Central memory CD8-positive, alpha-beta T cell (primary cell): Measurements from ENCODE around the gene PRKCA.

ENCODE experiments used
- ATAC-seq: fragments of 150-1000 bp; cut with Tn5 transposase; replicated peaks from 2 replicates; pipeline ENCODE4 v1.10.0; 2022; ENCODE audit warnings: mild to moderate bottlenecking, moderate FRiP score, moderate number of reproducible peaks; ENCODE audit not compliant: poor library complexity, severe bottlenecking; ENCODE audit errors: extremely low read depth
- DNase-seq, 2 donors: peaks; one replicate each; pipeline ENCODE4 v3.0.0; 2021; ENCODE audit warnings: low spot score in 2 of 2
- H3K27ac Mint-ChIP-seq: one replicate; pipeline ENCODE4 v1.8.0; 2022; ENCODE audit warnings: low read depth, mild to moderate bottlenecking, moderate library complexity, mixed read lengths
- H3K27me3 Mint-ChIP-seq: one replicate; pipeline ENCODE4 v1.8.0; 2022; ENCODE audit warnings: mixed read lengths
- H3K36me3 Mint-ChIP-seq: one replicate; pipeline ENCODE4 v1.8.0; 2022; ENCODE audit warnings: mild to moderate bottlenecking, moderate library complexity, mixed read lengths; ENCODE audit not compliant: insufficient read depth
- H3K4me1 Mint-ChIP-seq: one replicate; pipeline ENCODE4 v1.8.0; 2022; ENCODE audit warnings: mixed read lengths
- H3K4me3 Mint-ChIP-seq: one replicate; pipeline ENCODE4 v1.8.0; 2022; ENCODE audit warnings: mild to moderate bottlenecking, moderate library complexity, mixed read lengths
- H3K9me3 Mint-ChIP-seq: one replicate; pipeline ENCODE4 v1.8.0; 2022; ENCODE audit warnings: mixed read lengths

The PRKCA gene

DNA sequence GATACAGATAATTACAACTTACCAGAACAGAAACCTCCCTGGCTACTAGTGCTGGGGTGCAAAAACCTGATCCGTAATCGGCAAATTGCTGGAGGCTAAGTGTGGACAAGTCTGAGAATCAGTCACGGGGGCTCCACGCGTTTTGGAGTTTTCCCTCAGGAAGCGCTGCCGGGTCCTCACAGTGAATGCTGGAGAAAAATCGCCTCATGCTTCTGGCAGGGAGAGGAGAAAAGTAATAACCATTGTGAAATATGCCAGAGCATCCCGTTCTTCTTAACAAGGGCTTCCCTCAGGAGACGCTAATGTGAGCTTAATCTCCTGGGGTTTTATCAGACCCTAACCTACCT is 453.5 kb downstream of the PRKCA start:
- no peaks in the 10 kb centered on the region for H3K4me1 Mint-ChIP-seq
- H3K4me3 Mint-ChIP-seq, result no peak overlapping the region
- H3K27me3 Mint-ChIP-seq, result no peaks in the 10 kb centered on the region
- H3K27ac Mint-ChIP-seq, result no peak overlapping the region
- H3K36me3 Mint-ChIP-seq, result peaks cover 2% of the 10 kb centered on the region
- ATAC-seq (no peak), DNase-seq (no peak)
- H3K9me3 Mint-ChIP-seq, result no peaks in the 10 kb centered on the region

DNA sequence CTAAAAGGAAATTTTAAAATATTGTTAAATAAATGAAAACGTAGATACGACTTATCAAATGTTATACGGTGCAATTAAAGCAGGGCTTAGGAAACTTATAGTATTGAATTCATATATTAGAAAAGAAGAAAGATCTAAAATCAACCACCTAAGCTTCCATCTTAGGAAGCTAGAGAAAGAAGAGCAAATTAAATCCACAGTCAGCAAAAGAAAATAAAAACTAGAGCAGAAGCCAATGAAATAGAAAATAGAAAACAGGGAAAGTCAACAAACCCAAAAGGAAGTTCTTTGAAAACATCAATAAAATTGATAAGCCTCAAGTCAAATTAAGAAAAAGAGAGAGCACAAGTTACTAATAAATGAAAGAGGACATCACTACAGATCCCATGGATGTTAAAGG is 457.9 kb downstream of the PRKCA start:
- no peak for ATAC-seq
- no peaks in the 10 kb centered on the region for H3K27me3 Mint-ChIP-seq
- no peak overlapping the region for H3K27ac Mint-ChIP-seq
- H3K4me1 Mint-ChIP-seq, result no peaks in the 10 kb centered on the region
- no peaks in the 10 kb centered on the region for H3K9me3 Mint-ChIP-seq
- no peak overlapping the region for H3K4me3 Mint-ChIP-seq
- H3K36me3 Mint-ChIP-seq, result no peaks in the 10 kb centered on the region
- no peak for DNase-seq

DNA sequence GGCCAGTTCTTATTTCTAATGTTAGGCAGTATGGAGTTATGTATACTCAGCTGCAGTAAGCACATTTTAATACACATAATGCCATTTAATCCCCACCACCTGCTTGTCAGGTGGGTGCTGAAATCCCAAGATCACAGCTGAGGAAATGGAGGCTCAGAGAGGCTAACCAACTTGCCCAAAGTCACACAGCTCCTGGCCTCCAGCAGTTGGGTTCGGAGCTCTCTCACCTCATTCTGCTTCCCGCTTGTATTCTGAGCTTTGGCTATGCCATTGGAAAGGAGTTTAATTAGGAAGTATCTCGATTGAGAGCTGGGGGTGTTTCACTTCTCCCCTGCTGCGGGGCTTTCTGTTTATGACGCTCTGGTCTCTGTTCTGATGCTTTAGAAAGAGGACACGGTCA is 459.9 kb downstream of the PRKCA start:
- H3K4me1 Mint-ChIP-seq, result no peaks in the 10 kb centered on the region
- no peak for DNase-seq
- H3K9me3 Mint-ChIP-seq, result no peaks in the 10 kb centered on the region
- H3K27ac Mint-ChIP-seq, result no peak overlapping the region
- no peaks in the 10 kb centered on the region for H3K36me3 Mint-ChIP-seq
- H3K4me3 Mint-ChIP-seq, result no peak overlapping the region
- H3K27me3 Mint-ChIP-seq, result no peaks in the 10 kb centered on the region
- ATAC-seq, result no peak

DNA sequence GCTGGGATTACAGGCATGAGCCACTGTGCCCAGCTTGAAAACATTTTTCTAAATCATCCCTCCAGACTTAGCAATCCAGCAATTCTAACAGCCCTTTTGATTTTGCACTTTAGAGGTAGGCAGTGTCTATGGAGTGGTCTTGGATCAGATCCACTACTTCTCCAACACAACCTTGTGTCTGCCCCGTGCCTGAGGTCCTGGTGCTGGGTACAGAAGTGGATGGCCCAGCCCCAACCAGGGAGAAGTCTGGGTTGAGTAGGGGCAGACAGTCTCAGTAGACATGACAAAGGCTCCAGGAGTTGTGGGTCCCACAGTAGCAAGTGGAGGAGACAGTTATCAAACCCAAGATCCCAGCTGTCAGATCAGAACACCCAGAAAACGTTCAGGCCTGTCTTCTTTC is 460.6 kb downstream of the PRKCA start:
- H3K27me3 Mint-ChIP-seq, result no peaks in the 10 kb centered on the region
- H3K4me1 Mint-ChIP-seq, result no peaks in the 10 kb centered on the region
- ATAC-seq, result no peak
- no peak overlapping the region for H3K4me3 Mint-ChIP-seq
- no peak for DNase-seq
- H3K27ac Mint-ChIP-seq, result no peak overlapping the region
- no peaks in the 10 kb centered on the region for H3K9me3 Mint-ChIP-seq
- H3K36me3 Mint-ChIP-seq, result no peaks in the 10 kb centered on the region

DNA sequence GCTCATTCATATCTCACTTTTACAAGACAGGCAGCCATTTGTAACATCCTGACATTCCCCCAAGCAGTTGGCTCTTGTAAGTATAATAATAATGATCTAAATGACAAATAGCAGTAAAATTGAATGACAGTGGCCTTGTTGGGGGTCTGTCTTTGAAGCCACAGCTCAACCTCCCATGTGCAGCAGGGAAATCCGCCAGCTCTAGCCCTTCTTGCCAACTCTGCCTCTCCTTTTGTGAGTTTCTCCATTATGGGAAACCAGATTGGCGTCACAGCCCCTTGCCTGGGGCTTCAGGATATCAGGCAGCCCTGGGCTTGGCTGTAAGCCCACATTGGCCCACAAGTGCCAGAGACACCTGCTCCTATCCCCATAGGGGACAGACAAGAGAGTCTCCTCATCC is 462.1 kb downstream of the PRKCA start:
- no peaks in the 10 kb centered on the region for H3K27me3 Mint-ChIP-seq
- ATAC-seq, result no peak
- no peaks in the 10 kb centered on the region for H3K9me3 Mint-ChIP-seq
- no peaks in the 10 kb centered on the region for H3K36me3 Mint-ChIP-seq
- H3K4me1 Mint-ChIP-seq, result no peaks in the 10 kb centered on the region
- no peak for DNase-seq
- no peak overlapping the region for H3K4me3 Mint-ChIP-seq
- H3K27ac Mint-ChIP-seq, result no peak overlapping the region

DNA sequence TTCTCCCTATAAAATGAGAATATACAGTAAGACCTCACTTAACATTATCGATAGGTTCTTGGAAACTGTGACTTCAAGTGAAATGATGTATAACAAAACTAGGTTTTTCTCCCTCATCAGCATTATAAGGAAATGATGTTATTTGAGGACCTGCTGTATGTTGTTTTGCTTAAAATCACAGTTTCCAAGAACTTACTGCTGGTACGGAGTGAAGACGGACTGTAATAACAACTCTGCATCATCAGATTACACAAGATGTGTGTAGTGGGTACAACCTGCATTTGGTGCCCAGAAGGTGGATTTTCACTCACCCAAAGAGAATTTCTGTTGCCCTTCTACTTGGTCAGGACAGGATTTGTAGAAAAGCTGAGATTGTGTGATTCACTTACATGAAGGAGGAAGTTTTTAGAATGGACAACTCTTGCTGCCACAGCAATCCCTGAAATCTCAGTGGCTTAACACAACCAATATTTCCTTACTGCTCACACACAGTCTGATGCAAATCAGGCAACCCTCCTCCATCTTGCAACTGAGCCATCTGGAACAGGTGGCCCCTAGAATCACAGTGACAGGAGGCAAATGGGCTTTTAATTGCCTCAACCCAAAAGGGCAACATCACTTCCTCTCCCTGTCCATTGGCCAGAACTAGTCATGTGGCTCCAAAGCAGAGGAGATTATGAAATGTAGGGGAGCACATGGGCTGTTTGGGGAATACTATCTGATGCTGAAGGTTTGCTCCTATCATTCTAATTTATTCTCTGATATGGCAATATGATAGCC is 464.9 kb downstream of the PRKCA start:
- Mint-ChIP-seq H3K27ac (no peak overlapping the region), H3K9me3 (no peaks in the 10 kb centered on the region)

DNA sequence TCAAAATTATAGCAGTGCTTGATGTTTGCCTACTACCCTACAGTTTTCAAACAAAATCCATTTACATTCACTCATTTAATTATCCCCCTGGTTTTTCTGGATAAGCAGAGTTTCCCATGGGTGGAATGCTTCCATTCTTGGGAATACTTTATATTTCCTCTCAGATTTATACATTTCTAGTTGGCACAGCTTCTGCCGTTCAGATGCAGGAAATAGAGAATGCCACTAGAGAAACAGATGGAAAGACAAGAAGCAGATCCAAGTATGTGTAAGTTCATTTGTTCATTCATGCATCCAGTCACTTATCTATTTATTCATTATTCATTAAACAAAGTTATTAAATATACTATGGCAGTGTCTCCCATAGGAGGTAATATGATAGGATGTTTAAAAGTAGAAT is 467.5 kb downstream of the PRKCA start:
- DNase-seq (no peak), ATAC-seq (no peak)
- H3K4me1 Mint-ChIP-seq, result no peaks in the 10 kb centered on the region
- H3K36me3 Mint-ChIP-seq, result peaks cover 4% of the 10 kb centered on the region
- no peak overlapping the region for H3K4me3 Mint-ChIP-seq
- no peak overlapping the region for H3K27ac Mint-ChIP-seq
- no peaks in the 10 kb centered on the region for H3K27me3 Mint-ChIP-seq
- no peaks in the 10 kb centered on the region for H3K9me3 Mint-ChIP-seq

More for the DNA sequence above, 464.9 kb downstream of the PRKCA start:
- Mint-ChIP-seq H3K4me1 (no peaks in the 10 kb centered on the region), H3K4me3 (no peak overlapping the region), H3K36me3 (no peaks in the 10 kb centered on the region), H3K27me3 (no peaks in the 10 kb centered on the region)
- DNase-seq (no peak), ATAC-seq (no peak)

DNA sequence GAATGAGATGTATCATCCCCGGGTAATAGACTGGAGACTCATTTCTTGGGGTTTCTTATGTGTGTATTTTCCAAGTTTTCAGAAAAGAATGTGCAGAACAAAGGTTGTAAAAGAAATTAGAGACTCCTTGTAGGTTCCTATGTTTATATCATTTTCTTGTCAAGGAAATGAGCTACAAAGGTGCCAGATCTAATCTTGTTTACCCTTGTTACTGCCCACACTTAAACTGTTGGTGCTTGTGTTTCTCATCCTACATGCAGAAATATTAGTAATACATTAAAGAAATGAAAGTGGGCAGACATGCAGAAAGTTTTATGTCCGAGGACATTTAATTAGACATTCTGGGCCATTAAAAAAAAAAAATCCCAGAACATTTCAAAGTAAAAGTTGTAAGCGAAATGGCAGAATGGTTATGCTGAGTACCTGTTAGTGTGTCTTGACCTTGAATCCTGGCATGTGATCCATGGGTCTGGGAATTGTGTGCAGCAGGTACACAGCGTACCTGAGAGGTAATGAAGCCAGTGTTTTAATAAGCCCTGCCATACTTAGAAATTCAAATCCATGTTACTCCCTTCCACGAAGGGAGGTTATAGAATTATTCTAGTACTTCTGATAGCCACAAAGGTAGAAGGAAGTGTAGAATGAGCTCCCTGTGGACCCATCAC is 469.9 kb downstream of the PRKCA start:
- H3K4me1 Mint-ChIP-seq, result no peaks in the 10 kb centered on the region
- H3K36me3 Mint-ChIP-seq, result peaks cover 6% of the 10 kb centered on the region
- DNase-seq, result no peak

DNA sequence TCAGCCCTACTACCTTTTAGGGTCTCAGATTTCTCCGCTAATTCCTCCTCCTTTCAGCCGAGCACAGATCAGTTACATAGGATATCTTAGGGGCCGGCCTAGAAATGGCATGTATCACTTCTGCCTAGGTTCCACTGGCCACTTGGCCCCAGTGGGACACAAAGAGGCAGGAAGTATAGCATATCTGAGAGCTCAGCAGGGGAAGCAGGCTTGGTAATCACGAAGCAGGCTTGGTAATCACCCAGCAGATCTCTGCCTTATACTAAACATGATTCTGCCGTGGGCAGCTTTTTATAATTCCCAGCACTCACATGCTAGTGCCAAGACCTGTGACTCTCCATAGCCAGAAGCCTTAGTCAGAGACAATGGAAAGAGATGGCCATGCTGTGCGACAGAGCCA is 472.9 kb downstream of the PRKCA start:
- Mint-ChIP-seq H3K9me3 (no peaks in the 10 kb centered on the region), H3K27ac (no peak overlapping the region), H3K36me3 (peaks cover 6% of the 10 kb centered on the region)

More for the DNA sequence above, 469.9 kb downstream of the PRKCA start:
- Mint-ChIP-seq H3K27me3 (no peaks in the 10 kb centered on the region), H3K27ac (no peak overlapping the region), H3K4me3 (no peak overlapping the region), H3K9me3 (no peaks in the 10 kb centered on the region)
- ATAC-seq, result no peak

DNA sequence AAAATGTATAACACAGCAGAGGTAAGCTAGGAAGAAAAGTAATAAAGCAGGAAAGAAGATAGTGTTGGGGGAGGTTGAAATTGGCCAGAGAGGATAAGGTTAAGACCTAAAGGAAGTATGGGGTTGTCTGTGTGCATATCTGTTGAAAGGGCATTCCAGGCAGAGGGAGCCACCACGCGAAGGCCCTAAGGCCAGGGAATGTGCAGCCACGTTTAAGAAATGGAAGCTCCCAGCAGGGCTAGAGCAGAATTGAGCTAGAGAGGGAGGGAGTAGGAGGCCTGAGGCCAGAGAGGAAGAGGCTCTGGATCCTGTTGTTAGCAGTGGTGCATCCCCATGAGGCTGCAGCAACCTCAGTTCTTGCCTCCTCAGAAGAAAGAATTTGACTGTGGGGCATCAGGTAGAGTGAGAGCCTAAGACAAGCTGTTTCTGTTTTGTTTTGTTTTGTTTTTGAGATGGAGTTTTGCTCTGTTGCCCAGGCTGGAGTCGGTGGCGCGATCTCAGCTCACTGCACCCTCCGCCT is 473.5 kb downstream of the PRKCA start:
- H3K36me3 Mint-ChIP-seq, result peaks cover 6% of the 10 kb centered on the region
- no peaks in the 10 kb centered on the region for H3K9me3 Mint-ChIP-seq
- no peaks in the 10 kb centered on the region for H3K4me1 Mint-ChIP-seq
- no peak for DNase-seq
- H3K4me3 Mint-ChIP-seq, result no peak overlapping the region
- H3K27ac Mint-ChIP-seq, result no peak overlapping the region
- no peak for ATAC-seq
- H3K27me3 Mint-ChIP-seq, result no peaks in the 10 kb centered on the region

More for the DNA sequence above, 472.9 kb downstream of the PRKCA start:
- Mint-ChIP-seq H3K4me3 (no peak overlapping the region), H3K27me3 (no peaks in the 10 kb centered on the region), H3K4me1 (no peaks in the 10 kb centered on the region)
- no peak for DNase-seq
- no peak for ATAC-seq

DNA sequence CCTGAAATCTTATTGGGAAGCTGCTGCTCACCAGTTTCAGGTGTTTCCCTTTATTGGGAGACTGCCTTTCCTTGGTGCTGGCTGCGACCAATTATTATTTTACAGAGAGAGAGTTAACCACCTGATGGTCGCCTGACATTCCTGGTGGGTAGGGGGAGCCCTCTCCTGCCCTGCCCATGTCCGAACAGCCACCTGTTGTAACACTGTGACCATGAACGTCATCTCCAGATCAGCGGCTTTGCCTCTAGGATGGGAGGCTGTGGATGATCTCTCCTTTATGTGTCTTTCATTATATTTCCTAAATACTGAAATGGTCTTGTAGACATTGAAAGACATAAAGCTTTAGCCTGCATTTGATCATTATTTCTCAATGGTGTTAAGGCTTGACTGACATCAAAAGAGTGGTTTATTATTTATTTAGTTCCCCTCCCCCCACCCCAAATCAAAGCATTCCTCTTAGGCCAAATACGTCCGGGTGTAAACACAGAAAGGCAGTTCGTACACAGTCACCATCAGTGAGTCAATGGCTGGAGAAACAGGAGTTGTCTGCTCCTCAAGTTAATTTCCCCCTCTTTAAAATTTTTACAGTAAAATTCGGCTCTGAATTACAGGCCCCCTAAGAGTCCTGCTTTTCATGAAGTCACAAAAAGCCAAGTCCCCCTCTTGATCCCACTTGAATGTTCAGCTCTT is 474.7 kb downstream of the PRKCA start:
- peaks cover 8% of the 10 kb centered on the region for H3K36me3 Mint-ChIP-seq
- ATAC-seq, result no peak
- no peak overlapping the region for H3K27ac Mint-ChIP-seq
- no peak overlapping the region for H3K4me3 Mint-ChIP-seq
- H3K9me3 Mint-ChIP-seq, result no peaks in the 10 kb centered on the region
- no peak for DNase-seq
- no peaks in the 10 kb centered on the region for H3K4me1 Mint-ChIP-seq
- no peaks in the 10 kb centered on the region for H3K27me3 Mint-ChIP-seq

DNA sequence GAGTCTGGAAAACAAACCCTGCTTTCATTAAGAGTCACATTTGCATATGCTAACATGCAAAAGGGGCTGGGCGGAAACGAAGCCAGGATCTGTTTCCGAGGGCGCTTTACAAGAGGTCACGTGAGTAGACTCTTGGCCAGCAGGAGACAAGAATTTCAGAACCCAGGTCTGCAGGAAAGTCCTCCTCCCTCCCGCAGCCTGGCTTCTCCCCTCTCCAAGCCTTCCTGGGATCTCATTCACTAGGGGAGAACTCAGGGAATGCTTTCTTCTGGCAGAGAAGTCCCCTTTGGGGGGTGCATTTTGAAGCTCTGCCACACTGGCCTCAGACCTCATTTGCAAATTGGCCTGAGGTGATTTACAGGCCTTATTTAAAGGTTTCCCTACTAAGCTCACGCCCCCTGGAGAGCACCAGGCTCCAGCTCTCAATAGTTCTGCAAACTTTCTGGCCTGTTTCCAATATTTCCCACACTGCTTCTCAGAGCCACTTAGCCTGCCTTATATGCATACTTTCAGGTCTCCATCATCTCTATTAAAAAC is 475.3 kb downstream of the PRKCA start:
- Mint-ChIP-seq H3K4me3 (no peak overlapping the region), H3K36me3 (peaks cover 8% of the 10 kb centered on the region), H3K27me3 (no peaks in the 10 kb centered on the region), H3K9me3 (no peaks in the 10 kb centered on the region), H3K27ac (no peak overlapping the region), H3K4me1 (no peaks in the 10 kb centered on the region)
- no peak for DNase-seq
- ATAC-seq, result no peak
